Fibroblast of skin of left quadriceps (primary cell): ENCODE measurements around the gene PALLD.
A peak's percentile ranks its signal among the peaks of the same experiment; 100 is the strongest.
"Not testable (repeated sequence)": the region's sequence is repeated elsewhere in the genome, so short reads cannot be mapped to it uniquely, and the experiment has no call there.

Source experiments
- DNase-seq, 2 experiments: peaks; one replicate each; pipeline ENCODE4 v3.0.0-alpha.2; 2013; ENCODE audit warnings: low read depth in 2 of 2

PALLD gene

GRCh38 chr4:168794881-168795280 is 298.0 kb downstream of the PALLD start:
- no peak for DNase-seq

- no peak for DNase-seq
Observed at GRCh38 chr4:168795346-168795745, 298.5 kb downstream of the PALLD start.

GRCh38 chr4:168796362-168797106 is 299.7 kb downstream of the PALLD start:
- DNase-seq = peak; percentile 53 to 61

GRCh38 chr4:168797194-168797593 is 300.3 kb downstream of the PALLD start:
- peak; percentile 70 to 77 for DNase-seq

GRCh38 chr4:168797738-168798375 is 301.0 kb downstream of the PALLD start:
- DNase-seq = no peak

GRCh38 chr4:168800926-168801325 is 304.1 kb downstream of the PALLD start:
- no peak for DNase-seq

GRCh38 chr4:168802222-168802621 is 305.4 kb downstream of the PALLD start:
- DNase-seq = no peak

GRCh38 chr4:168803052-168803451 is 306.2 kb downstream of the PALLD start:
- not testable (repeated sequence) for DNase-seq

- peak; percentile 68 to 72 for DNase-seq
Observed at GRCh38 chr4:168803732-168804131, 306.9 kb downstream of the PALLD start.

- no peak for DNase-seq
Observed at GRCh38 chr4:168804146-168804545, 307.3 kb downstream of the PALLD start.

- DNase-seq = no peak
Observed at GRCh38 chr4:168805341-168805740, 308.5 kb downstream of the PALLD start.

- not testable (repeated sequence) for DNase-seq
Observed at GRCh38 chr4:168806247-168806646, 309.4 kb downstream of the PALLD start.

GRCh38 chr4:168811207-168811606 is 314.4 kb downstream of the PALLD start:
- no peak for DNase-seq

GRCh38 chr4:168811786-168812651 is 315.2 kb downstream of the PALLD start:
- peak; percentile 79 for DNase-seq

GRCh38 chr4:168812806-168813205 is 316.0 kb downstream of the PALLD start:
- no peak for DNase-seq

GRCh38 chr4:168813890-168814289 is 317.0 kb downstream of the PALLD start:
- DNase-seq = no peak

- peak in 1 of 2 experiments; percentile 52 for DNase-seq
Observed at GRCh38 chr4:168815379-168816345, 318.8 kb downstream of the PALLD start.

GRCh38 chr4:168817370-168817769 is 320.5 kb downstream of the PALLD start:
- no peak for DNase-seq

GRCh38 chr4:168822481-168822880 is 325.6 kb downstream of the PALLD start:
- no peak for DNase-seq

- no peak for DNase-seq
Observed at GRCh38 chr4:168825975-168826374, 329.1 kb downstream of the PALLD start.

- no peak for DNase-seq
Observed at GRCh38 chr4:168826620-168827019, 329.8 kb downstream of the PALLD start.
